ENCODE measurements around the gene GPATCH3. TPM values are rescaled to one million over a fixed set of nuclear protein-coding genes. Genes with fewer than 3 reads are reported as not detected.

Gene GPATCH3
- total RNA-seq, 1 experiment from 2014 or later = 14.8 TPM

- Histone ChIP-seq H3K79me2 (ENCODE audit: insufficient read depth, low read length) (peaks cover 27% of the 10 kb centered on the region), H3K4me1 (ENCODE audit: control insufficient read depth in 1 of 2, insufficient read depth in 2 of 2, low read length in 2 of 2) (peaks cover 0 to 17% of the 10 kb centered on the region in 2 experiments; a peak in 2 of 4 replicates), H2AFZ (ENCODE audit: low read depth, low read length, poor library complexity, severe bottlenecking) (peak overlapping the region; percentile 91), H3K4me3 (replicated peaks in 1 of 2; ENCODE audit: low read depth in 1 of 2, low read length in 2 of 2) (peak overlapping the region; percentile 92 to 99), H3K4me2 (ENCODE audit: low read length) (peak overlapping the region; percentile 79), H3K36me3 (ENCODE audit: control insufficient read depth in 1 of 2, insufficient read depth in 2 of 2, low read length in 2 of 2) (peaks cover 8% of the 10 kb centered on the region in 2 experiments; a peak in 2 of 4 replicates), H3K27me3 (ENCODE audit: insufficient read depth, low read length) (no peaks in the 10 kb centered on the region), H3K27ac (ENCODE audit: low read depth, low read length) (peak overlapping the region; percentile 61), H3K9ac (ENCODE audit: low read length) (peak overlapping the region; percentile 93), H3K9me3 (ENCODE audit: control insufficient read depth in 1 of 2, insufficient read depth in 1 of 2, low read depth in 1 of 2, low read length in 2 of 2) (no peaks in the 10 kb centered on the region), H4K20me1 (ENCODE audit: insufficient read depth) (no peaks in the 10 kb centered on the region), H3K9me2 (ENCODE audit: insufficient read depth) (no peaks in the 10 kb centered on the region)
- no peak for DNase-seq (ENCODE audit: low read depth, low spot score)
- TSS peak; percentile 94 for BruUV-seq (replicated peaks)
- POLR2A ChIA-PET = interaction anchor here (1.0 to 2.0 kb wide), 7 partner anchors 8 to 59 kb away, joined by 3 to 17 read pairs (median 6); partner anchors contain the start of genes GPN2 and KDF1
- RAD21 ChIA-PET (ENCODE audit: low non-redundant PET in 1 of 2, low total read pairs in 2 of 2, uncharacterized antibody in 2 of 2, unreplicated experiment in 2 of 2) = interaction anchor here in 1 of 2 experiments (0.7 kb wide), 1 partner anchor 91 kb away, joined by 3 read pairs; no protein-coding TSS in a partner anchor
- intact Hi-C loops (cut with micrococcal nuclease) = no loop called here
- no peak for ATAC-seq
- TF ChIP-seq SIN3A (IDR thresholded peaks at IDR 0.05; ENCODE audit: low read depth) (no peak), CEBPB (IDR thresholded peaks at IDR 0.05; ENCODE audit: low read depth) (no peak), POLR2A (IDR thresholded peaks at IDR 0.05; ENCODE audit: borderline replicate concordance, extremely low read depth, insufficient read depth, insufficient read length) (no peak), RAD21 (IDR thresholded peaks at IDR 0.05; ENCODE audit: low read depth) (no peak), SP1 (IDR thresholded peaks at IDR 0.05; ENCODE audit: low read depth) (no peak), FOSL1 (IDR thresholded peaks at IDR 0.05; ENCODE audit: low read depth) (no peak), ZFX (IDR thresholded peaks at IDR 0.05) (no peak), CTCF (IDR thresholded peaks at IDR 0.05 in 2 of 3, conservative IDR thresholded peaks at IDR 0.05 in 1 of 3; ENCODE audit: borderline replicate concordance in 1 of 3, insufficient read depth in 1 of 3, low read depth in 2 of 3, low read length in 2 of 3) (no peak), MAX (IDR thresholded peaks at IDR 0.05) (no peak), SRF (IDR thresholded peaks at IDR 0.05; ENCODE audit: low read depth) (no peak), POLR2AphosphoS5 (IDR thresholded peaks at IDR 0.05; ENCODE audit: low read depth, low read length) (no peak), ZBTB33 (IDR thresholded peaks at IDR 0.05; ENCODE audit: extremely low read depth, insufficient replicate concordance, low read length) (no peak), EGR1 (IDR thresholded peaks at IDR 0.05; ENCODE audit: low read depth) (no peak), EZH2phosphoT487 (IDR thresholded peaks at IDR 0.05; ENCODE audit: borderline replicate concordance) (no peak), TCF7L2 (IDR thresholded peaks at IDR 0.05; ENCODE audit: borderline replicate concordance, extremely low read depth, insufficient read depth, insufficient read length) (no peak), ELF1 (IDR thresholded peaks at IDR 0.05; ENCODE audit: borderline replicate concordance, low read depth) (no peak)
- CTCF ChIA-PET = interaction anchor here (0.9 kb wide), 1 partner anchor 11 kb away, joined by 3 read pairs; the partner anchor contains the start of gene GPN2
Observed at GRCh38 chr1:26900815-26901511, 696 bp upstream of the GPATCH3 start.

Data from HCT116 (cell line).